NCI-H2227 treated with DMSO at 0.1 percent for 48 hours (cell line): ENCODE measurements around the gene PYGB.
"Not testable (repeated sequence)": the region's sequence is repeated elsewhere in the genome, so short reads cannot be mapped to it uniquely, and the experiment has no call there.

Experiments used
- DNase-seq: peaks from one replicate; lab custom pipeline; 2025; lab: John Stamatoyannopoulos, UW

PYGB gene

DNA sequence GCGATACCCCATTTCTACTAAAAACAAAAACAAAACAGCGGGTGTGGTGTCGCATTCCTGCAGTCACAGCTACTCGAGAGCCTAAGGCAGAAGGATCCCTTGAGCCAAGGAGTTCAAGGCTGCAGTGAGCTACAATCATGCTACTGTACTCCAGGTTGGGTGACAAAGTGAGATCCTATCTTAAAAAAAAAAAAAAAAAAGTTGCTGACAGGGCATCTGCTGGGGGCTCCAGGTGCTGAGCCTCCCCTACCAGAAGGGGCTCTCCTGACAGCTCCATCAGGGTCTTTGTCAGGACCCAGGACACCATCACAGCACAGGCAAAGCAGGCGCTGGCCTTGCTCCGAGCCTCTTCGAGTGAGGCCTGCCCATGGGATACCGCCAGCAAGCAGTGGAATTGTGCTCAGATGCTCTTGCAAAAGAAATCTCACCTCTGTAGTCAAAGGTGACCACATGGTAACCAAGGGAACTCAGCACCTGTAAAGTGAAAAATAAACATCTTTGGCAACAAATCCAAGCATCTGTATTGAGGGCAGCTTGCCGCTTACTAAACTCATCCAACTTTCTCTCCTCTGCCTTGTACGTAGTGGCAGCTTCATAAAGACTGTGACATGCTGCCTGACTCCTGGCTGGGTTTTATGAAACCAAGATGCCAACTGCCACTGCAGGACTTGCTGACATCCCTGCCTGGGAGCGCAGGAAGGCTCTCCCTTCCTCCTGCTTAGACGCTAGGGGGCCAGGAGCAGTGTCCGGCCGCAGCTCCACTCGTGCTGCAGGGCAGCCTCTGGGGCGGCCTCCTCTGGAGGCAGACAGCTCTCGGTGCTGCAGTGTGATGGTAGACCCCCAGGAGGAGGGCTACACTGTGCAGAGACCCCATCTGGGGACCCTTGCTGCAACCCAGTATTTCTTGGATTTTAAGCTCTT, 66.9 kb downstream of the PYGB start:
- DNase-seq: no peak

DNA sequence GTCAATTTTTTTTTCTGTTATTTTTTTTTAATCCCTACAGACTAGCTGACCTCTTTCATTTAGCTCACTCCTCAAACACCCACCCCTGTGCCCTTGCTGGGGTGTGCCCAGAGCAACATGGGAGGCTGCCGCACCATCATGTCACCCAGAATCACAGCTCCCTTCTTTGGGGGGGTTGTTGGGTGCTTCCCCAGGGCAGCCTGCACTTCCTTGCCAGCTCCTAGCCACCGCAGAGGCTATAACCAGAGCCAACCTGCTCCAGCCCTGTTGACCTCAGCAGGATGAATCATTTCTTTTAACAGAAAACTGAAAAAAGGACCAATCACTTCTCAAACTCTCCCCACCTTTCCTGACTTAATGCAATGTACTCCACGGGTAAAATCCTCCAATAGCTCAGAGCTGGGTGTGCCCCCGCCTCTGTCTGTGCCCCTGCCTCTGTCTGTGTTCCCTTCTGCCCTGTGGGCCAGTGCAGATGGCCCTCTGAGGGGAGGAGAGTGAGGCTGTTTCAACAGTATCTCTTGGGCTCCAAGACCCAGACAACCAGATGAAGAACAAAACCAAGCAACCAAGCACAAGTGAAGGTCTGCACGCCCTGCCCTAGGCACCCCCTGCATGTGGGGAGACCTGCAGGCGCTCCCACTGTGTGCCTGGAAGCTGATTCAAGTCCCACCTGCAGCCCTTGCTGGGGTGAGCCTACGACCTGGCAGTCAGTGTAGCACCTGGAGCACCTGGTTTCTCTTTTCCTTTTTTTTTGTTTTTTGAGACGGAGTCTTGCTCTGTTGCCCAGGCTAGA, 67.7 kb downstream of the PYGB start:
- DNase-seq: no peak

DNA sequence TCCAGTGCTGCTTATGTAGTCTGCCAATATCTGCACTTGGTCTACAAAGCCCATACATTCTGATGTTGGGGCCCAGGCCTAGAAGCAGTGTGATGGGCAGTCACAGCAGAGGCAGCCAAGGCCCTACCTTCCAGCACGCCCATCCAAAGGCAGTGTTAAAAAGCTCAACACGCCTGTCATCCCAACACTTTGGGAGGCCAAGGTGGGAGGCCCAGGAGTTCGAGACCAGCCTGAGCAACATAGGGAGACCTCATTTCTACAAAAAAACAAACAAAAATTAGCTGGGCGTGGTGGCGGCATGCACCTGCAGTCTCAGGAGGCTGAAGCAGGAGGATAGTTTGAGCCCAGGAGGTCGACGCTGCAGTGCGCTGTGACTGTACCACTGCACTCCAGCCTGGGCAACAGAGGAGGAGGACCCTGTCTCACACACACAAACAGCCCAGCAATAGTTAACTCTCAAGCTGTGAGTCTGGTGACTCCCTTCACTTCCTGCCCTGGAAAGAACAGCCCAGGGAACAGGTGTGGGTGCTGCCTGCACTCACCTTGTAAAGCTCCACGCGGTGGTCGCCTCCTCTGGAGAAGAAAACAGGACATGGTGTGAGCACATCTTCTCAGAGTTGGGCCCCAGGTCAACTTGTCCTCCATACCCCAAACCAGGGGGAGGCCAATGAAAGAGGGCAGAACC, 68.8 kb downstream of the PYGB start:
- DNase-seq: no peak

DNA sequence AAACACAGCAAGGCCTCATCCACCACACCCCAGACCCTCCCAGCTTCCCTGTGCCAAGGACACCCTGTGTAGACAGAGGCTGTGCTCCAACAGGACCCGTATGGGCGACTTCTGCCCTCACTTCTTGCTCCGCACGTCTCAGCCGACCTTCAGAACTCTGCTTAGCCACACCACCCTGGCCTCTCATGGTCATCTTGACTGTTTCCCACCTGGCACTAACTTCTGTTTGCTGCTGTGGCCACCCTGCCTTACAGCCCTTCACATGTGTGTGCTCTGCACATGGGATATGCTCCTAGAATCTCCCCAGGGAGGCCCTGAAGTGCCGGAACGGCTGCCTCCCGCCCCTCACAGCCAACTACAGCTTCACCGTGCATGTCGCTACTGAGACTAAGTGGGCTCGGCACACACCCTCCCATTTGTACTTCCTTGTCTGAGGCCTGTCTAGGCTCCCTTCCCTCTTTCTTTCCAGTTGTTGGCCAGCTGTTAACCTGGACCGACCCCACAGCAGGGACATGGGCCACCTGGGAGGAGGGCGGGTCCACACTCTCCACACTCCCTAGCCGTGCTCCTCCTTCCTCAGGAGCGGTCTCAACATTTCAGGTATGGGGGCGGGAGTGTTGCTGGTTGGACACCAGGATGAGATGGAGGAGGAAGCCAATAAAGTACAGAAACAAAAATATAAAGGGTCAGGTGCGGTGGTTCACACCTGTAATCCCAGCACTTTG, 69.6 kb downstream of the PYGB start:
- no peak for DNase-seq

DNA sequence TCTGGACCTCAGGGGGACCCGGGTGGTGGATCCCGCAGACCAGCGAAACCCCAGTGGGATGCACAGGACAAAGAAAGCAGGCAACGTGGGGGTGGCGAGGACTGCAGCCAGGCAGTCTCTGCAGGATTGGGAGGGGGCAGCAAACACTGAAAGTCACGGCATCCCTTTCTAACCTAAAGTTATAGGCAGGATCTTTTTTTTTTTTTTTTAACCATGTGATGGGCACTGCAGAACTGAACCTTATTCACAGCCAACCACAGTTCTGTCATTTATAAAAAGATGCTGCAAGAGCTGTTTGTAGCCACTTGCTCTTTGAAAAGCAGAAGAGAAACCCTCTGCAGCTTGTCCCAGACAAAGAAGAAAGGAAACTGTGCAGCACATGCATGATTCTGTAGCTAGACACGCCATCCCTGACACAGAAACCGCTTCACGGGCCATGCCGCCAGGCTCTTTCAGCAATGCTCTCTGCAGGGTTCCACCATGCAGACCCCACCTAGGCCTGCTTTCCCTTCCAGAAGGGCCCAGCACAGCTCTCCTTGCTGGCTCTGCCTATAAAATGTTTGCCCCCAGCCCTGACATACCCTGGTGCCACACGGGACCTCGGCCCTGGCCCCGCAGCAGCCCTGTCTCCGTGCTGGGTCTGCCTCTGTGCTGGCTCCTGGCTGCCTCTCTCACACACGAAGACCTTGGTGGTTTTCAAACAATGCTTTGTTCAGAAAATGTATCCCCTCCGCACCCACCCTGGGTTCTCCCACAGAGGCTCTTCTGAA, 70.8 kb downstream of the PYGB start:
- DNase-seq: no peak

DNA sequence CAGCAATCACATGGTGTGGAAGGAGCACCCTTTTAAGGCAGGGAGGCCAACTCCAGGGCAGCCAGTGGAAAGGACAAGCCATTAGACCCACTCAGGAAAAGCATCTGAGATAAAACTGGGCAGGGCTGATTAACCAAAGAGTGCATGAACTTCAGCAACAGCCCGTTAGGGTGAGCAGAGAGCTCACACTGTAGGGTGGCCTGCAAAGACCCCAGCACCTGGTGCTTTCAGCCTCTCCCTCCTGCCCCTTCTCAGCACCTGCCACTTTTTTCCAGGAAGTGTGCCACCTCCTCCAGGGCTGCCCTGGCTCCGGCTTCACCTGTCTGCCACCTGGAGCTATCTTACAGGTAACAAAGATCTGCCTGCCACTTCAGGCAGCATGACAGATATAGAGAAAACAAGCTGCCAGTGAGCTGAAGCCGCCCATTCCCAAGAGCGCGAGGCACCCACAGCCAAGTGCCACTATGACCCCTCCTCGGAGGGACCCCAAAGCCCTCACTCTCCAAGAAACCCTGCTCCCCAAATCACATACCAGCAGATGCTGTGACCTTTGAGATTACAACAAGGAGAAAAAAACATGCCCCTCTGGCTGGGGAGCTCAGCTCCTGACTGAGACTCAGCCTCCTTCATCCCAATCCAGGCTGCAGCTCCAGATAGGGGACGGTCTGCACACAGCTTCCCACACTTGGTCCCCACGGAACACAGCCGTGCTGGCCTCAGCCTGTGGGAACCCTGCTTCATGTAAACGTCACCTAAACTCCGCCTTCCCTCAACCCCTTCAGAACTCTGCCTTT, 71.6 kb downstream of the PYGB start:
- no peak for DNase-seq

DNA sequence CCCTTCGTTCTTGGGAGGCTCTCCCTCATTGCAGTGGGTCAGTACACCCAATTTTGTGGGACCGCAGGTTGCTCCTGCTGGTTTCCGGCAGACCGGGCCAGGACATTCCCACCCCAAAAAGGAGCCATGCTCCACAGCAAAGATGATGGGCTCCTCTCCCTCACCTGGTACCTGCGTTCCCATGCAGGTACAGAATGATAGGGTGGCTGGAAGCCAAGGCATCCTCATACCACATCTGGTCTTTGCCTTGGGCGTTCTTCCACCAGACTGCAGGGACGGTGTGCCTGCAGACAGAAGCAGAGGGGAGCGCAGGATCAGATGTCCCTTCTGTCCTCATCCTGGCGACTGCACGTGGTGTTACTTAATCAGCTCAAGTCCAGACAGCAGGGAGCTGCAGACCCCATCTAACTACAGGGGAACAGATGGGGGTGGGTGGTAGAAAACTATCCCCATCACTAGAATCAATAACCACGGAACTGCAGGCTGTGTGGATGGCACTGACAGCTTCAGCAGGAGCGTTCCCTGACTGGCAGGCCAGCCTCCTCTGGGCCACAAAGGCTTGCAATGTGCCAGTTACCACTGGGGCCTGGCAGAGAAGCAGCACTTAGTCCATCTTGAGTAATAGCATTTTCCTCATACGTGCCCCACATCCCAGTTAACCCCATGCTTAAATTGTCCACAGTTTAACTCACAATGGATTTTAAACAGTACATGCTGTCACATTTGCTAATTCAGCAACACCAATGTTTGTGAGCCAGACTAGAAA, 72.3 kb downstream of the PYGB start:
- no peak for DNase-seq

DNA sequence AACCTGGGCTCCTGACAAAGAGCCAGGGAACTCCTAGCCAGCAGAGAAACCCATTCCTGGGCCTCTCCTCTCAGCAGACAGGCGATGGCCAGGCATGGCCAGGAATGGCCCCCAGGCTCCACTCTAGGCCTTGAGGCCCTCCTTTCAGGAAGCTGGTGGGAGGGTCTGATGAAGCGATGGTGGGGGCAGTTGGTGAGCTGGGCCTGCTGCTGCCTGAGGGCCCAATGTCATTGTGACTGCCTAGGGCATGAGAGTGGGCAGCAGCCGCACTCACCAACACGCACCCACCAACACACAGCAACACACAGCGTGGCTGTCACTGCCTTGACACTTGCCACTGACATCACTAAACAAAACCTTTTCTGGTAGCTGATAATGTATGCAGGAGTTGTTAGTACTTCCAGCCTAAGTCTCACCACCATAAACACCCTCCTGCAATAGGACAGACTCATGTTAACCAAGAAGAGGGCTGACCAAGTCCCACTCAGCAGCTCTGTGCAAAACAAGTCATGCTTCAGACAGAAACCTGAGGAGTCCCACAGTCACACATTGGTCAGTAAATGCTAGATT, 73.5 kb downstream of the PYGB start:
- no peak for DNase-seq

DNA sequence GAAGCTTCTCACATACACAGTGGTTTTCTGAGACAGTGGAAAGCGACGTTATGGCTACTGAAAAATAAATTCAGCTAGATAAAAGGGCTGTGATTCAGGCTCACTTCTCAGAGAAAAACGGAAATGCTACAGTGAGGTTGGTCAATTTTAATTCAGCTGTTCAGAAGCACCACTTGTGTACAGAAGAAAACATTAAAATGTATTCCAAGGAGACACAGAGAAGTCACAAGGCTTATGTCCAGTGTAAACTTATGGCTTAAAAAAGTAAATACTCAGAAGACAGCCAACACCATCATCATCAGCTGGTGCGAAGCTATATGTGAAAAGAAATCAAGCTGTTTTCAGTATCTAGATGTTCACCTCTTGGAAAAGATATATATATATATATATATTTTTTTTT, 74.1 kb downstream of the PYGB start:
- no peak for DNase-seq

DNA sequence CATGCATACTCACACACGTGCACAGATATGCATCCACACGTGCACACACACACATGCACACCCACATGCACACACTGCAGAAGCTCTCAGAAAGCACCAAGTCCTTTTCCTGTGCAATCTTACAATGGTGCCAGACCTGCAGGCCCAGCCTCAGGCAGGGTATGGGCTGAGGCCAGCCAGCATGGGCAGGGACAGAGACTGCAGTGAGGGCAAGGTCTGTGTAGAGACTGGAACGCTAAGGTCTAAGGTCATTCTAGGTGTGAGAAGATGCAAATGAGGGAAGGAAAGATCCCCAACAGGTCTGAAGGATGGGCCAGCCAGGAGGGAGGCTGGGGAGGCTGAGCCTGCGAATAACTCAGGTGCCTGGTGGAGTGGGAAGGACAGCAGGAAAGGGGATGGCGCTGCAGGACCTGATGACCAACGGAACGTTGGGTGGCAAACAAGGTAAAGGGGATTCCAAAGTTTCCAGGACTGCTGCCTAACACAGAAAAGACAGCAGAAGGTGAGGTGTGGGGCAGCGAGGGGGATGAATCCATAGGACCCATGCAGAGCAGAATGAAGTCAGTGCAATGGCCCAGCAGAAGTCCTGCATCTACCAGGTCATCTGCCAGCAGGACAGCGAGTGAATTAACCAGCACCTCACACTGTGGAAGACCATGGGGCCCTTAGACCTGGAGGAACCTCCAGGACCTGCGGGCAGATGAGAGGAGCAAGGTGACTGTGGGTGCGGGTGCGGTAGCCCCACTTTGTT, 75.8 kb downstream of the PYGB start:
- DNase-seq: no peak

DNA sequence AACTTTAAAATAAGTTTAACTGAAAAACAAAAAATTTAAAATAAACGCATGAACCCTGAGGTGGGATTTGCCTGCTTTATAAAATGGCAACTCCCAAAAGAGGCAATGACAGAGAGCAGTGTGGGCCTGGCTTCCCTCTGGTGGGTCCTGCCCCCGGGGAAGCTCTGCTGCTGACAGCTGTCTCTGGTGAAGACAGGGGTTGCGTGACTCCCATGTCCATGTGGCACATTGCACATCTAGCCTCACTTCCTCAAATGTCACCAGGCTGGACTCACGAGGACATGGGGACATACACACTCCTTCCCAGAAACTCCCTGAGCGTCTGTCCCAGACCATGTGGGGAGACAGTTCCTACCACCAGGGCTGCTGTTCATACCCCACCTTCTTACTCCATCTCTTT, 76.5 kb downstream of the PYGB start:
- no peak for DNase-seq

DNA sequence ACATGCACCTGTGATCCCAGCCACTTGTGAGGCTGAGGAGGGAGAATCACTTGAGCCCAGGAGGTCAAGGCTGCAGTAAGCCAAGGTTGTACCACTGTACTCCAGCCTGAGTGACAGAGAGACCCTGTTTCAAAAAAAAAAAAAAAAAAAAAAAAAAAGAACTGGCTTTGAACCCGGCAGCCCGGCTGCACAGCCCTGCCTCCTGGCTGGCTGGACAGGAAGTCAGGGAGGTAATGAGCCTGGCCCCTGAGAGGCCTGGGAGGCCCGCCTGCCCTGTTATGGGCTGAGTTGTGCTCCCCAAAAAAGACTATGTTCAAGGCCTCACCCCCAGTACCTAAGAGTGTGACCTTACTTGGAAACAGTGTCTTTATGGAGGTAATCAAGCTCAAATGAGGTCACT, 77.2 kb downstream of the PYGB start:
- no peak for DNase-seq

DNA sequence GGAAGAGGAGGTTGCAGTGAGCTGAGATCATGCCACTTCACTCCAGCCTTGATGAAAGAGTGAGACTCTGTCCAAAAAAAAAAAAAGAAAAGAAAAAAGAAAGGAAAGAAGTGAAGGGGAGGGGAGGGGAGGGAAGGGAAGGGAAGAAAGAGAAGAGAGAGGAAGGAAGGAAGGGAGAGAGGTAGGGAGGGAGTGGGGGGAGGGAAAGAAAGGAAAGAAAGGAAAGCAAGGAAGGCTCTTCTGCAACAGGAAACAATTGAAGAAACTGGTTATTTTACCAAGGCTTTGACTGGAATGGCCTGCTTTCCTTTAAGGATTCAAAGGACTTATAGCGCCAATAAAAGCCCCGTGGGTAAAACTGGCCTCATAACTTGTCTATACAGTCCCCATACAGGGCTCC, 78.1 kb downstream of the PYGB start:
- no peak for DNase-seq

DNA sequence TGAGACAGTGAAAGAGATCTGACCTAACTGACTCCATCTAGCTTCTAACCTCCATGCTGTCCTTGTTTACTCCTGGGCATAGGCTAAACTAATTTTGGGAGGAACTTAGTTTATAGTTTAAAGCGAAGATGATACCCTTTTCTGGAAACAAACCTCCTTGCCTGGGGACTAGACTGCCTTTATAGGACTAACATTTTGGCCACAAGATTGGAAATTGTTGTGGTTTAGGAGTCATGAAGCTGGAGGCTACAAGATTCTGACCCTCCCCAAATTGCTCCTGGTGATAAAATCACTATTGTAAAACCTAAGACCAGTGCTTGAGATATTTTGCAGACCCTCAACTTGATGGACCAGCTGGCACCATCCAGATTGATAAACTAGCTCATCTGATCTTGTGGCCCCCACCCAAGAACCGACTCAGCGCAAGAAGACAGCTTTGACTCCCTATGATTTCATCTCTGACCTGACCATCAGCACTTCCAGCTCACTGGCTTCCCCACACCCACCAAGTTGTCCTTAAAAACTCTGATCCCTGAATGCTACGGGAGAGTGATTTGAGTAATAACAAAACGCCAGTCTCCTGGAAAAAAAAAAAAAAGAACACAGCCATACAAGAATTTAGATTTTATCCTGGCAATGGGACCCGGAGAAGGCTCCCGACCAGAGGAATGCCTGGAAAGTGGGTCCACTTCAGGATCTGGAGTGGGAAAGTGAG, 79.8 kb downstream of the PYGB start:
- DNase-seq: no peak

DNA sequence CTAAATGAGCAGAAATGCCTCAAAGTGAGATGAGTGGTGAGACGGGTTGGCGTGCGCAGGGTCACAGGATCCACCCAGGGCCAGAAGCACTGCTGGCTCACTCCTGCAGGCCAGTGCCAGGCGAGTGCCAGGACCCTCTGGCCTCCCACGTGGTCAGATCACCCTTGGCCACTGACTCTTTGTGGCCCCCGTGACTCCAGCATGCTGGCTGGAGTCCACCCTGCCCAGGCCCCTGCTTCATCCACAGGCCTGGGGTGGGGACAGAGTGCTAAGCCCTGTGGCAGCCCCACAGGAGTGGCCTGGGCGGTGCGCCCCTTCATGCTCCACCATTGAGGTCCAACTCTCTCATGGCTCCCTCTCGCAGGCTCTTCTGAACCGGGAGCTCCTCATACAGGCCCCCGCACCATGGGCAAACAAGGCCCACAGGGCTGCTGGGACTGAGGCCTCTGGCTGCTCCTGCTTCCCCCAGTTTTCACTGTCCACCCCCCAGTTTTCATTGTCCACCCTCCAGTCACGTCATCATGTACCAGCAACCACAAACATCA, 81.1 kb downstream of the PYGB start:
- no peak for DNase-seq

DNA sequence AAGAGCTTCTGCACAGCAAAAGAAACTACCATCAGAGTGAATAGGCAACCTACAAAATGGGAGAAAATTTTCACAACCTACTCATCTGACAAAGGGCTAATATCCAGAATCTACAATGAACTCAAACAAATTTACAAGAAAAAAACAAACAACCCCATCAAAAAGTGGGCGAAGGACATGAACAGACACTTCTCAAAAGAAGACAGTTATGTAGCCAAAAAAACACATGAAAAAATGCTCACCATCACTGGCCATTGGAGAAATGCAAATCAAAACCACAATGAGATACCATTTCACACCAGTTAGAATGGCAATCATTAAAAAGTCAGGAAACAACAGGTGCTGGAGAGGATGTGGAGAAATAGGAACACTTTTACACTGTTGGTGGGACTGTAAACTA, 87.1 kb downstream of the PYGB start:
- DNase-seq: not testable (repeated sequence)

DNA sequence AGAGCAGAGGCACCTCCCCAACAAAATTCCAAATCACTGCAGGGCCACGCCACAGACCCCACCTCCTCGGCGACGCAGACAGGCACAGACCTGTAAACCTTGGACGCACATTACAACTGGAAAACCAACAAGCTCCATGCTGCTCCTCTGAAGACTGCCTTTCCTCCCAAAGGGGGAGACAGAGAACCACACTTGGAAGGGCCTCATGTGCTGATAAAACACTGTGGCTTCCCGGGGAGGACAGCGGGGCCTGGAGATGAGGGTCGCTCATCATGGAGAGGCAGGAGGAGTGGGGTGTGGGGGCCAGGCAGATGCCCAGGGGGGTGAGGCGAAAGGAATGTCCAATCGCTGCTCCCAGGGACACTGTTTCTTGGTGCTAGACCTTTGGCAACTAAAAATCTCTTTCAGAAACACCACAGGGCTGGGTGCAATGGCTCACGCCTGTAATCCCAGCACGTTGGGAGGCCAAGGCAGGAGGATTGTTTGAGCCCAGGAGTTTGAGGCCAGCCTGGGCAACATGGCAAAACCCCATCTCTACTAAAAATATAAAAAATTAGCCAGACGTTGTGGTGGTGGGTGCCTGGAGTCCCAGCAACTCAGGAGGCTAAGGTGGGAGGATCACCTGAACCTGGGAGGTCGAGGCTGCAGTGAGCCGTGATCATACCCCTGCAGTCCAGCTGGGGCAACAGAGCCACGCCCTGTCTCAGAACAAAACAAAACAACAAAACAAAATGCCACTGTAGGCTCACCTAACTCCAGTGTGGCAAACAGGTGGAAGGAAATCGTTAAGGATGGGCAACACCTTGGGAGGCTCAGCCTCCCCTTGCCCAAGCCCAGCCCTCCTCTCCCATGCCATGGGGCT, 88.9 kb downstream of the PYGB start:
- DNase-seq: peak; percentile 11
